SK-N-SH (cell line): Measurements from ENCODE around the gene SRR. TPM values are rescaled to one million over a fixed set of nuclear protein-coding genes. Genes with fewer than 3 reads are reported as not detected.

Source experiments
- CTCF ChIA-PET: fragments of 300-600, 350-600 bp; formaldehyde crosslinking; extraction: SDS; loops from one replicate; lab custom pipeline; 2021; lab: Yijun Ruan, JAX
- POLR2A ChIA-PET: fragments of 350-600 bp; sonication (Branson Sonifier 250); formaldehyde crosslinking; extraction: SDS; loops from one replicate; lab custom pipeline; 2020; ENCODE audit warnings: antibody characterized with exemption, inconsistent platforms; lab: Yijun Ruan, JAX
- DNase-seq: peaks from one replicate; pipeline ENCODE4 v3.0.0; 2012
- H2AFZ ChIP-seq: fragments of 200-600 bp; sonication (generic); 2 replicates; pipeline ENCODE4 v1.8.1; 2016; ENCODE audit warnings: antibody characterized with exemption, mild to moderate bottlenecking, low read depth
- H3F3A ChIP-seq: fragments of 200-600 bp; sonication (generic); replicated peaks from 2 replicates; pipeline ENCODE3; 2016; ENCODE audit warnings: antibody characterized with exemption, mild to moderate bottlenecking; ENCODE audit not compliant: insufficient read depth
- H3K27ac ChIP-seq, 2 experiments: fragments of 200-500 bp in 1 of 2; fragments of 200-600 bp in 1 of 2; sonication (Bioruptor generic) in 1 of 2; sonication (generic), shearing (Covaris generic) in 1 of 2; 2 replicates each; pipeline versions ENCODE4 v1.5.1 to v1.6.1; 2014 to 2016; ENCODE audit warnings: low read depth in 2 of 2, inconsistent platforms in 1 of 2, low read length in 1 of 2, mild to moderate bottlenecking in 1 of 2, mixed read lengths in 1 of 2
- H3K27me3 ChIP-seq: fragments of 200-600 bp; sonication (generic), shearing (Covaris generic); 2 replicates; pipeline ENCODE4 v1.6.1; 2016; ENCODE audit warnings: mixed run types; ENCODE audit not compliant: insufficient read depth
- H3K36me3 ChIP-seq, 2 experiments: fragments of 200-500 bp in 1 of 2; fragments of 200-600 bp in 1 of 2; sonication (Bioruptor generic) in 1 of 2; sonication (generic) in 1 of 2; replicated peaks in 1 of 2; 2 replicates each; pipeline versions ENCODE3 to v1.5.1; 2014 to 2016; ENCODE audit warnings: low read length in 1 of 2, mild to moderate bottlenecking in 1 of 2; ENCODE audit not compliant: insufficient read depth in 2 of 2, control insufficient read depth in 1 of 2
- H3K4me1 ChIP-seq, 2 experiments: fragments of 200-500 bp in 1 of 2; fragments of 200-600 bp in 1 of 2; sonication (Bioruptor generic) in 1 of 2; sonication (generic), shearing (Covaris generic) in 1 of 2; 2 replicates each; pipeline versions ENCODE4 v1.5.1 to v1.6.1; 2014 to 2016; ENCODE audit warnings: low read depth in 1 of 2, low read length in 1 of 2, mixed run types in 1 of 2; ENCODE audit not compliant: insufficient read depth in 2 of 2, control insufficient read depth in 1 of 2
- H3K4me2 ChIP-seq: fragments of 200-600 bp; sonication (generic), shearing (Covaris generic); 2 replicates; pipeline ENCODE4 v1.6.1; 2017; ENCODE audit warnings: mixed run types
- H3K4me3 ChIP-seq, 2 experiments: fragments of 200-500 bp in 1 of 2; fragments of 200-600 bp in 1 of 2; sonication (Bioruptor generic) in 1 of 2; sonication (generic), shearing (Covaris generic) in 1 of 2; 2 replicates each; pipeline versions ENCODE4 v1.5.1 to v1.8.1; 2014 to 2016; ENCODE audit warnings: low read depth in 2 of 2, inconsistent platforms in 1 of 2, low read length in 1 of 2, mild to moderate bottlenecking in 1 of 2, mixed read lengths in 1 of 2, moderate library complexity in 1 of 2
- H3K79me2 ChIP-seq: fragments of 200-600 bp; sonication (generic); 2 replicates; pipeline ENCODE4 v1.8.1; 2017; ENCODE audit warnings: mild to moderate bottlenecking; ENCODE audit not compliant: insufficient read depth
- H3K9ac ChIP-seq: fragments of 200-600 bp; sonication (generic); 2 replicates; pipeline ENCODE4 v1.6.1; 2017; ENCODE audit warnings: mixed run types
- H3K9me2 ChIP-seq: fragments of 200-600 bp; sonication (generic); 2 replicates; pipeline ENCODE4 v1.6.1; 2017; ENCODE audit warnings: mixed run types
- H3K9me3 ChIP-seq: fragments of 200-600 bp; sonication (generic); 2 replicates; pipeline ENCODE4 v1.6.1; 2017; ENCODE audit warnings: mixed run types, mild to moderate bottlenecking, moderate library complexity
- H4K20me1 ChIP-seq: fragments of 200-600 bp; sonication (generic); 2 replicates; pipeline ENCODE4 v1.6.1; 2017; ENCODE audit warnings: mild to moderate bottlenecking, mixed run types; ENCODE audit not compliant: insufficient read depth
- ELF1 ChIP-seq: IDR thresholded peaks from 2 replicates; pipeline ENCODE4 v1.4.0; 2012
- EP300 ChIP-seq, 2 experiments: IDR thresholded peaks; 2 replicates each; pipeline versions ENCODE4 v1.4.0 to v1.6.1; 2012; ENCODE audit warnings: borderline replicate concordance in 1 of 2, low read depth in 1 of 2, low read length in 1 of 2
- EZH2phosphoT487 ChIP-seq: fragments of 200-600 bp; sonication (generic); IDR thresholded peaks from 2 replicates; pipeline ENCODE4 v1.6.1; 2017; ENCODE audit warnings: low read depth, mixed run types, mild to moderate bottlenecking, antibody characterized with exemption, moderate library complexity, borderline replicate concordance
- FOXJ3 ChIP-seq: sonication (generic); formaldehyde crosslinking; IDR thresholded peaks from 2 replicates; pipeline ENCODE4 v1.5.1; 2020; ENCODE audit warnings: mild to moderate bottlenecking, missing genetic modification reagents
- JUND ChIP-seq: IDR thresholded peaks from 2 replicates; pipeline ENCODE4 v1.4.0; 2012
- MEF2A ChIP-seq: IDR thresholded peaks from 2 replicates; pipeline ENCODE4 v1.4.0; 2012; ENCODE audit warnings: low read depth, borderline replicate concordance
- NRF1 ChIP-seq: IDR thresholded peaks from 2 replicates; pipeline ENCODE4 v1.6.1; 2012; ENCODE audit warnings: low read depth, mild to moderate bottlenecking, low read length
- SIN3A ChIP-seq: IDR thresholded peaks from 2 replicates; pipeline ENCODE4 v1.6.1; 2012; ENCODE audit warnings: low read depth, mild to moderate bottlenecking, low read length, moderate library complexity, borderline replicate concordance
- TAF1 ChIP-seq: IDR thresholded peaks from 2 replicates; pipeline ENCODE4 v1.6.1; 2012; ENCODE audit warnings: low read depth, mild to moderate bottlenecking, low read length, moderate library complexity, borderline replicate concordance
- TEAD4 ChIP-seq: IDR thresholded peaks from 2 replicates; pipeline ENCODE4 v1.4.0; 2012; ENCODE audit warnings: mild to moderate bottlenecking, borderline replicate concordance; ENCODE audit not compliant: insufficient read depth
- YY1 ChIP-seq: IDR thresholded peaks from 2 replicates; pipeline ENCODE4 v1.4.0; 2012; ENCODE audit warnings: low read depth, mild to moderate bottlenecking
- WGBS: methylation state at CpG from one replicate; pipeline ENCODE4 v1.1.6; 2017; ENCODE audit warnings: low lambda C conversion rate; 5-methylcytosine and 5-hydroxymethylcytosine counted together
- polyA plus RNA-seq, 3 experiments: library from polyadenylated mRNA; depleted of rRNA; stranded (reverse); fragments of >200 nt; gene quantifications; 2 replicates each; pipeline ENCODE4 v1.2.3, GENCODE V29; 2012
- TF ChIP-seq, protein P1 (sequence below): IDR thresholded peaks from 2 replicates; pipeline ENCODE4 v1.6.1; 2012; ENCODE audit warnings: mild to moderate bottlenecking, low read depth, low read length, moderate library complexity
- TF ChIP-seq, protein P2 (sequence below): fragments of 150-350 bp; IDR thresholded peaks from 2 replicates; pipeline ENCODE4 v1.6.1; 2017; ENCODE audit warnings: antibody characterized with exemption, low read length, low read depth, borderline replicate concordance
- TF ChIP-seq, protein P3 (sequence below): fragments of 200-600 bp; sonication (generic); IDR thresholded peaks from 2 replicates; pipeline ENCODE4 v1.6.1; 2017; ENCODE audit warnings: antibody characterized with exemption, mild to moderate bottlenecking, moderate library complexity

SRR gene
- polyA plus RNA-seq, 1 of the 3 experiments (the other 2 are of a cell fraction) = 18.5 TPM

DNA sequence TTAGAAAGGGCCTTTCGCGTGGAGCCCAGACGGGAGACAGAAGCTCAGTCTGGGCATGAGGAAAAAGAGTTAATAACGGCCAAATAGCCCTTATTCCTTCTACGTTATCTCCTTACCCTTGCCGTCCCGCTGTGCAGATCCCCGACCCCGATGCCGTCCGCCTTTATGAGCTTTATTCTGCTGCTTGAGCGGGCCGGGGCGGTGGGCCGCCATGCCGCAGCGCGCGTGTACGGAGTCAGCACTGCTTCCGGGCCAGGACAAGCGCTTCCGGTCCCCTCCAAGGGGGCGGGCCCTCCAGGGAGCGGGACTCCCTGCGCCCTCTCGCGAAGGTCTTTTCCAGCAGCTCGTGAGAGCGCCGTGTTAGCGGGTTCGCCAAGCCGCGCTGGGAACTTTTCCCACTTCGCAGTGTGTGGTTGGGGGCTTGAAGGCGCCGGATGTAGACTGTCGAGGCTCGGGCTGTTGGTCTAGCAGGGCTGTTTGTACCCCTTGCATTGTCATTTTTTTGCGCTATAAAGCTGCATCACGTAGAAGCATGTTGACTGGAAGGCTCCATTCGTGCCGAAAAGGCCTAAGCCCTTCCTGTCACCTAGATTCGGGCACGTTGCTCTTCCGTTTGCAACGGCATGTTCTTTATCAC is 32.6 kb downstream of the SRR start, which contains the start of gene TSR1 (continued):
- TF ChIP-seq, protein P1, sequence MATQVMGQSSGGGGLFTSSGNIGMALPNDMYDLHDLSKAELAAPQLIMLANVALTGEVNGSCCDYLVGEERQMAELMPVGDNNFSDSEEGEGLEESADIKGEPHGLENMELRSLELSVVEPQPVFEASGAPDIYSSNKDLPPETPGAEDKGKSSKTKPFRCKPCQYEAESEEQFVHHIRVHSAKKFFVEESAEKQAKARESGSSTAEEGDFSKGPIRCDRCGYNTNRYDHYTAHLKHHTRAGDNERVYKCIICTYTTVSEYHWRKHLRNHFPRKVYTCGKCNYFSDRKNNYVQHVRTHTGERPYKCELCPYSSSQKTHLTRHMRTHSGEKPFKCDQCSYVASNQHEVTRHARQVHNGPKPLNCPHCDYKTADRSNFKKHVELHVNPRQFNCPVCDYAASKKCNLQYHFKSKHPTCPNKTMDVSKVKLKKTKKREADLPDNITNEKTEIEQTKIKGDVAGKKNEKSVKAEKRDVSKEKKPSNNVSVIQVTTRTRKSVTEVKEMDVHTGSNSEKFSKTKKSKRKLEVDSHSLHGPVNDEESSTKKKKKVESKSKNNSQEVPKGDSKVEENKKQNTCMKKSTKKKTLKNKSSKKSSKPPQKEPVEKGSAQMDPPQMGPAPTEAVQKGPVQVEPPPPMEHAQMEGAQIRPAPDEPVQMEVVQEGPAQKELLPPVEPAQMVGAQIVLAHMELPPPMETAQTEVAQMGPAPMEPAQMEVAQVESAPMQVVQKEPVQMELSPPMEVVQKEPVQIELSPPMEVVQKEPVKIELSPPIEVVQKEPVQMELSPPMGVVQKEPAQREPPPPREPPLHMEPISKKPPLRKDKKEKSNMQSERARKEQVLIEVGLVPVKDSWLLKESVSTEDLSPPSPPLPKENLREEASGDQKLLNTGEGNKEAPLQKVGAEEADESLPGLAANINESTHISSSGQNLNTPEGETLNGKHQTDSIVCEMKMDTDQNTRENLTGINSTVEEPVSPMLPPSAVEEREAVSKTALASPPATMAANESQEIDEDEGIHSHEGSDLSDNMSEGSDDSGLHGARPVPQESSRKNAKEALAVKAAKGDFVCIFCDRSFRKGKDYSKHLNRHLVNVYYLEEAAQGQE = peak; percentile 76
- TF ChIP-seq TEAD4 = no peak
- TF ChIP-seq, all 33 proteins: peak for 14

DNA sequence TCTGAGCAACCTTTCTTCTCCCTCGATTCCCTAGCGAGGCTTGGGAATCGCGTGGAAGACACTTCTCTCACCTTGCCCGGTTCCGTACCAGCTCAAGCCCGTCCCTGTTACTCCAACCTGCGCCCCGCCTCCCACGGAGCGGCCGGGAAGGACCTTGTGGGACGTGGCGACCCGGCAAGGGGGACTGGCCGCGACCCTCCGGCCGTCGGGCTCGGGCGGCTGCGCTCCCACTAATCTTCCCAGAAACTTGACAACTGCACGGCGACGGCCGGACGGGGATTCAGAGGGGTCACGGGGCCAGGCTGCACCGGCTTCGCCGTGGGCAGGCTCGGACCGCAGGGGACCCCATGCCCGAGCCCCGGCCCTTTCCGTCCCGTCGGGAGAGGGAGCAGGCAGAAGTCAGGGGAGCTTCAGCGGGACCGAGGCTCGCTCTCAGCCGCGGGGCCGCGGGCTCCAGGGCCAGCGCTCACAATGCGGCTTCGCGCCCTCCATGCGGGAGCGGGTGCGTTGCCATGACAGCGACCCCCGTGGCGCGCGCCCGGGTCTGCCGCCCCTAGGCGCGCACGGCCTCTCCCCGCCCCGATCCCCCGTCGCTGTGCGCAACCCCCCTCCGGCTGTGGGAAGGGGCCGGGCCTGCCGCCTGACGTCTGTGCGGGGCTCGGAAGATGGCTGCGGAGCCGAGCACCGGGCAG is 33.2 kb downstream of the SRR start, which contains the start of gene SGSM2:
Gene SGSM2, plus strand, starts transcription at position 650 of the 692 bp plus-strand sequence. CDS start 188 bp downstream, outside the sequence.
- peaks cover 4% of the 10 kb centered on the region for H3F3A ChIP-seq
- H3K4me1 ChIP-seq = peaks cover 6 to 17% of the 10 kb centered on the region in 2 experiments; a peak in 3 of 4 replicates
- H3K27me3 ChIP-seq = no peaks in the 10 kb centered on the region
- peak within 1 kb of the TSS; percentile 97 for H3K9ac ChIP-seq
- peak within 1 kb of the TSS; percentile 85; the same call in 1 of the 2 replicates for H2AFZ ChIP-seq
- no peaks in the 10 kb centered on the region for H3K9me2 ChIP-seq
- WGBS = under 1% methylated on average over 29 of the region's 77 CpGs
- peaks cover 14% of the 10 kb centered on the region for H4K20me1 ChIP-seq
- peak; percentile 98 for DNase-seq
- POLR2A ChIA-PET = interaction anchor here (0.7 to 2.6 kb wide), 11 partner anchors 8 to 290 kb away, joined by 3 to 16 read pairs (median 4); partner anchors contain the start of genes SMG6 and SRR
- H3K4me3 ChIP-seq = peak within 1 kb of the TSS; percentile 98 to 99
- TF ChIP-seq NRF1 = 0 out of 2 replicates have a peak, but pooled peaks have one; percentile 25
- peak; percentile 68 for TF ChIP-seq YY1
- no peak for TF ChIP-seq ELF1
- TF ChIP-seq, all 33 proteins: peak for 2
- no peaks in the 10 kb centered on the region for H3K9me3 ChIP-seq
- peaks cover 89% of the 10 kb centered on the region for H3K79me2 ChIP-seq
- H3K4me2 ChIP-seq = peak within 1 kb of the TSS; percentile 93
- H3K27ac ChIP-seq = peak within 1 kb of the TSS; percentile 80 to 94
- H3K36me3 ChIP-seq = peaks cover 37 to 39% of the 10 kb centered on the region in 2 experiments
- CTCF ChIA-PET = interaction anchor here (0.7 to 3.2 kb wide), 8 partner anchors 15 to 96 kb away, joined by 3 to 14 read pairs (median 4); no protein-coding TSS in a partner anchor

DNA sequence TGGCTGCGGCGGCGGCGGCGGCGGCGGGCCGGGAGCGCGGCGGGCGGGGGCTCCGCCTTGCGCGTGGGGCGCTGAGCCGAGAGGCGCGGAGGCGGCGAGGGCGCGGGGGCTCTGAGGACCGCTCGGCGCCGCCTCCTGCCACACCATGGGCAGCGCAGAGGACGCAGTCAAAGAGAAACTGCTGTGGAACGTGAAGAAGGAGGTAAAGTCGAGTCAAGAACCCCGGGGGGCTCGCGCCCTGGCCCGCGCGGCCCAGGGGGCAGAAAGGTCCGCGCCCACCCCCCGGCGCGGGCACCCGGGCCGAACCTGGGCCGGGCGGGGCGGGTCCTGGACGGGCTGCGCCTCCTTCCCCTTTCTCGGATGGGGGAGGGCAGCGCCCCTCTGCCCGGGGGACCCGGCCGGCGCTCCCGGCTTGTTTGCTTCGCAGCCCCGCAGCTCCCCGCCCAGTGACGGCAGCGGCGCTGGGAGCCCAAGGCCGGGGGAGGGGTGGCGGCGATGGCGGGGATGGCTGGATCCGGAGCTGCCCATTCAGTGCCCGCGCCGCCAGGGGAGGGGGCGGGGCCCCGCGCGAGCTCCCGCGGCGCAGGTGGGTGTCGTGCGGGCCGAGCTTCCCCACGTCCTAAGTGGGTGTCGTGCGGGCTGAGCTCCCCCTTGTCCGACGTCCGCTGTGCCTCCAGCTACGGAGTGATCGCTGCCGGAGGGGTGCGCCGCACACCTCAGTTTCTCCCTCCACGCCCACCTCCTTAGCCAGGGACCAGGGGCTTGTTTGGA is 34.0 kb downstream of the SRR start:
- H3K4me2 ChIP-seq = peak overlapping the region; percentile 93
- peak overlapping the region; percentile 97 for H3K9ac ChIP-seq
- peak overlapping the region; percentile 75; the same call in 1 of the 2 replicates for H2AFZ ChIP-seq
- H3K9me3 ChIP-seq = no peaks in the 10 kb centered on the region
- 4% methylated on average over 26 of the region's 92 CpGs for WGBS
- peaks cover 4% of the 10 kb centered on the region for H3F3A ChIP-seq
- H3K27me3 ChIP-seq = no peaks in the 10 kb centered on the region
- ChIA-PET POLR2A (interaction anchor here (0.7 to 2.6 kb wide), 4 partner anchors 17 to 75 kb away, joined by 3 to 16 read pairs (median 3); partner anchors contain the start of genes SMG6 and SRR), CTCF (interaction anchor here (0.7 to 3.2 kb wide), 6 partner anchors 12 to 78 kb away, joined by 3 to 29 read pairs (median 3); partner anchors contain the start of genes SMG6 and SRR)
- H3K79me2 ChIP-seq = peaks cover 88% of the 10 kb centered on the region
- H4K20me1 ChIP-seq = peaks cover 20% of the 10 kb centered on the region
- peak overlapping the region; percentile 98 to 99 for H3K4me3 ChIP-seq
- H3K4me1 ChIP-seq = peaks cover 6 to 17% of the 10 kb centered on the region in 2 experiments; a peak in 3 of 4 replicates
- H3K9me2 ChIP-seq = no peaks in the 10 kb centered on the region
- peak overlapping the region; percentile 75 to 94 for H3K27ac ChIP-seq
- DNase-seq = peak; percentile 94
- H3K36me3 ChIP-seq = peaks cover 30 to 34% of the 10 kb centered on the region in 2 experiments
- TF ChIP-seq TAF1 (peak; percentile 46; the same call in 1 of the 2 replicates), FOXJ3 (CRISPR knock-in tag) (no peak), MEF2A (no peak), EP300 (IDR thresholded peaks at IDR 0.05; ENCODE audit: borderline replicate concordance in 1 of 2, low read depth in 1 of 2, low read length in 1 of 2) (no peak), SIN3A (peak; percentile 18; the same call in 1 of the 2 replicates), JUND (no peak), EZH2phosphoT487 (no peak)
- TF ChIP-seq, protein P2, sequence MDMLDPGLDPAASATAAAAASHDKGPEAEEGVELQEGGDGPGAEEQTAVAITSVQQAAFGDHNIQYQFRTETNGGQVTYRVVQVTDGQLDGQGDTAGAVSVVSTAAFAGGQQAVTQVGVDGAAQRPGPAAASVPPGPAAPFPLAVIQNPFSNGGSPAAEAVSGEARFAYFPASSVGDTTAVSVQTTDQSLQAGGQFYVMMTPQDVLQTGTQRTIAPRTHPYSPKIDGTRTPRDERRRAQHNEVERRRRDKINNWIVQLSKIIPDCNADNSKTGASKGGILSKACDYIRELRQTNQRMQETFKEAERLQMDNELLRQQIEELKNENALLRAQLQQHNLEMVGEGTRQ = no peak
- TF ChIP-seq, protein P3, sequence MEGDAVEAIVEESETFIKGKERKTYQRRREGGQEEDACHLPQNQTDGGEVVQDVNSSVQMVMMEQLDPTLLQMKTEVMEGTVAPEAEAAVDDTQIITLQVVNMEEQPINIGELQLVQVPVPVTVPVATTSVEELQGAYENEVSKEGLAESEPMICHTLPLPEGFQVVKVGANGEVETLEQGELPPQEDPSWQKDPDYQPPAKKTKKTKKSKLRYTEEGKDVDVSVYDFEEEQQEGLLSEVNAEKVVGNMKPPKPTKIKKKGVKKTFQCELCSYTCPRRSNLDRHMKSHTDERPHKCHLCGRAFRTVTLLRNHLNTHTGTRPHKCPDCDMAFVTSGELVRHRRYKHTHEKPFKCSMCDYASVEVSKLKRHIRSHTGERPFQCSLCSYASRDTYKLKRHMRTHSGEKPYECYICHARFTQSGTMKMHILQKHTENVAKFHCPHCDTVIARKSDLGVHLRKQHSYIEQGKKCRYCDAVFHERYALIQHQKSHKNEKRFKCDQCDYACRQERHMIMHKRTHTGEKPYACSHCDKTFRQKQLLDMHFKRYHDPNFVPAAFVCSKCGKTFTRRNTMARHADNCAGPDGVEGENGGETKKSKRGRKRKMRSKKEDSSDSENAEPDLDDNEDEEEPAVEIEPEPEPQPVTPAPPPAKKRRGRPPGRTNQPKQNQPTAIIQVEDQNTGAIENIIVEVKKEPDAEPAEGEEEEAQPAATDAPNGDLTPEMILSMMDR = no peak
